ENCODE data around the gene ADGRG6. TPM values are rescaled to one million over a fixed set of nuclear protein-coding genes. Genes with fewer than 3 reads are reported as not detected.

Gene ADGRG6
- total and polyA plus RNA-seq, 2 donors from 2014 or later, result 2.6 to 32.8 TPM

DNA sequence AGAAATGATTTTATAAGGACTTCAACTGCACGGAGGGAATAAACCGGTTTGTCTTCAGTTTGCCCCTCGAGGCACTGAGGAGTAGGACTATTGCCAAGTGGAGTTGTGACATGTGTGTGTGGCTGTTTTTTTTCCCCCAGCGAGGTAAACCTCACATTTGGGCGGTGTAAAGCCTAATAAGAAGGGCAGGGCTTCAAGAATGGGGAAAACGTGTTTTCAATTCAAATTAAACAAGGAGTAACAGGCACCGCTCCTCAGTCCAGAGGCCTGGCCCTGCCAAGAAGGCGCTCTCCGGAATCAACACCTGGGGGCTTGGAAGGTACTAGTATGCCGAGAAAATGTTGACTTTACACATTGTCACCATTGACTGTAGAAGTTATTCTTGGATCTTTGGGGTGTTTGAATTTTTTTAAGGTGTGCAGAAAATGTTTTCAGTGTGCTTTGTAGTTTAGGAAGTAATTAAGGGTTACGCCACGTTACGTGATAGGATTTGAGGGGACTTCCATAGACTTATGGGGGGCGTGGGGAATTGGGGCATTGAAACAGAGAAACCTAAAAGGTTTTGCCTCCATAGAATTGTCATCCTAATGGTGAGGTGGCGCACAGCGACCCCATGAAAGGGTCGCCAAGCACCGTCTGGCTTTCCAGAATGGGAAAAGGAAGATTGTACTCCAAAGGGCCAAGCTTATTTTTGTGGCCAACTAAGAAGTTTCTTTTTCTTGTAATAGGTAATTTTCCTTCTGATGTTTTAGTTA is 791 bp downstream of the ADGRG6 start:
- FAIRE-seq, result no peak
- no peak overlapping the region for H3K9ac ChIP-seq (ENCODE audit: low read length in 3 of 3)

GRCh38 chr6:142303176-142303533 is 1.3 kb downstream of the ADGRG6 start:
- no peak overlapping the region for H3K27ac ChIP-seq (ENCODE audit: low read depth in 2 of 2, low read length in 2 of 2)
- intact Hi-C loops (cut with DNase I), result no loop called here
- no peaks in the 10 kb centered on the region for H3K36me3 ChIP-seq (ENCODE audit: control insufficient read depth in 2 of 3, insufficient read depth in 3 of 3, low read length in 3 of 3)
- H3K27me3 ChIP-seq (ENCODE audit: control insufficient read depth, insufficient read depth, low read length), result no peaks in the 10 kb centered on the region
- no peak for DNase-seq
- H3K4me3 ChIP-seq (ENCODE audit: low read length in 3 of 3), result peak overlapping the region in 2 of 3 donors; percentile 60 to 67
- TF ChIP-seq CTCF (IDR thresholded peaks at IDR 0.05; ENCODE audit: borderline replicate concordance, extremely low read depth, insufficient read depth), result no peak
- no peak overlapping the region for H3K9ac ChIP-seq (ENCODE audit: low read length in 3 of 3)
- no peaks in the 10 kb centered on the region for H3K4me1 ChIP-seq (ENCODE audit: control insufficient read depth in 2 of 3, insufficient read depth in 2 of 3, low read depth in 1 of 3, low read length in 3 of 3)
- no peak for FAIRE-seq
- H3K9me3 ChIP-seq (ENCODE audit: control insufficient read depth in 2 of 3, insufficient read depth in 1 of 3, low read length in 3 of 3), result no peaks in the 10 kb centered on the region

More for the DNA sequence above, 791 bp downstream of the ADGRG6 start:
- Histone ChIP-seq H3K9me3 (ENCODE audit: control insufficient read depth in 2 of 3, insufficient read depth in 1 of 3, low read length in 3 of 3) (no peaks in the 10 kb centered on the region), H3K27me3 (ENCODE audit: control insufficient read depth, insufficient read depth, low read length) (no peaks in the 10 kb centered on the region), H3K4me1 (ENCODE audit: control insufficient read depth in 2 of 3, insufficient read depth in 2 of 3, low read depth in 1 of 3, low read length in 3 of 3) (no peaks in the 10 kb centered on the region), H3K4me3 (ENCODE audit: low read length in 3 of 3) (peak overlapping the region in 2 of 3 donors; percentile 60 to 67), H3K36me3 (ENCODE audit: control insufficient read depth in 2 of 3, insufficient read depth in 3 of 3, low read length in 3 of 3) (no peaks in the 10 kb centered on the region), H3K27ac (ENCODE audit: low read depth in 2 of 2, low read length in 2 of 2) (no peak overlapping the region)
- peak in 2 of 5 donors; percentile 31 to 35 for DNase-seq
- TF ChIP-seq CTCF (IDR thresholded peaks at IDR 0.05; ENCODE audit: borderline replicate concordance, extremely low read depth, insufficient read depth), result no peak
- intact Hi-C loops (cut with DNase I), result no loop called here

GRCh38 chr6:142304241-142304640 is 2.4 kb downstream of the ADGRG6 start:
- Histone ChIP-seq H3K4me3 (ENCODE audit: low read length in 3 of 3) (no peak overlapping the region), H3K27ac (ENCODE audit: low read depth in 2 of 2, low read length in 2 of 2) (no peak overlapping the region), H3K4me1 (ENCODE audit: control insufficient read depth in 2 of 3, insufficient read depth in 2 of 3, low read depth in 1 of 3, low read length in 3 of 3) (no peaks in the 10 kb centered on the region), H3K9me3 (ENCODE audit: control insufficient read depth in 2 of 3, insufficient read depth in 1 of 3, low read length in 3 of 3) (no peaks in the 10 kb centered on the region), H3K36me3 (ENCODE audit: control insufficient read depth in 2 of 3, insufficient read depth in 3 of 3, low read length in 3 of 3) (no peaks in the 10 kb centered on the region), H3K9ac (ENCODE audit: low read length in 3 of 3) (no peak overlapping the region), H3K27me3 (ENCODE audit: control insufficient read depth, insufficient read depth, low read length) (no peaks in the 10 kb centered on the region)
- no peak for FAIRE-seq
- no peak for DNase-seq
- intact Hi-C loops (cut with DNase I), result no loop called here
- no peak for TF ChIP-seq CTCF (IDR thresholded peaks at IDR 0.05; ENCODE audit: borderline replicate concordance, extremely low read depth, insufficient read depth)

All from kidney (tissue), 14 donors.